OCI-LY7 (cell line): Measurements from ENCODE around the gene DYNLT2. TPM values are rescaled to one million over a fixed set of nuclear protein-coding genes. Genes with fewer than 3 reads are reported as not detected.

Experiments used
- BruUV-seq: library from RNA; stranded (reverse); fragments of 400-500 nt; replicated peaks from 2 replicates; lab custom pipeline; 2021; lab: Mats Ljungman, UMichigan
- CTCF ChIA-PET: fragments of 300-600 bp; sonication (Branson Sonifier 250); formaldehyde crosslinking; loops from one replicate; lab custom pipeline; 2022; ENCODE audit warnings: antibody characterized with exemption; ENCODE audit not compliant: unreplicated experiment; lab: Charles Lee
- POLR2A ChIA-PET: fragments of 300-600 bp; sonication (Branson Sonifier 250); formaldehyde crosslinking; loops from one replicate; lab custom pipeline; 2022; ENCODE audit warnings: antibody characterized with exemption; lab: Charles Lee
- DNase-seq: peaks from one replicate; pipeline ENCODE4 v3.0.0-alpha.2; 2015; ENCODE audit warnings: low spot score
- H2AFZ ChIP-seq: fragments of 200-600 bp; sonication (generic), shearing (Covaris generic); 2 replicates; pipeline ENCODE4 v1.6.1; 2014; ENCODE audit warnings: mild to moderate bottlenecking, antibody characterized with exemption, low read length, moderate library complexity
- H3K27ac ChIP-seq: fragments of 200-600 bp; sonication (generic); 2 replicates; pipeline ENCODE4 v1.5.1; 2014; ENCODE audit warnings: mixed run types, low read depth, mild to moderate bottlenecking, moderate library complexity, low read length, inconsistent platforms; ENCODE audit not compliant: poor library complexity, severe bottlenecking
- H3K36me3 ChIP-seq: fragments of 200-600 bp; sonication (generic); 2 replicates; pipeline ENCODE4 v1.6.1; 2014; ENCODE audit warnings: mild to moderate bottlenecking, antibody characterized with exemption, low read length, moderate library complexity, mixed read lengths; ENCODE audit not compliant: insufficient read depth
- H3K4me1 ChIP-seq: fragments of 200-600 bp; sonication (generic); 2 replicates; pipeline ENCODE4 v1.5.1; 2014; ENCODE audit warnings: mild to moderate bottlenecking, low read length; ENCODE audit not compliant: insufficient read depth, poor library complexity, severe bottlenecking
- H3K4me2 ChIP-seq: fragments of 200-600 bp; sonication (generic); 2 replicates; pipeline ENCODE4 v1.6.1; 2014; ENCODE audit warnings: mild to moderate bottlenecking, low read length
- H3K4me3 ChIP-seq: fragments of 200-600 bp; sonication (generic); 2 replicates; pipeline ENCODE4 v1.5.1; 2014; ENCODE audit warnings: mild to moderate bottlenecking, low read depth, low read length; ENCODE audit not compliant: poor library complexity, severe bottlenecking
- H3K79me2 ChIP-seq: fragments of 200-600 bp; sonication (generic); 2 replicates; pipeline ENCODE4 v1.6.1; 2016; ENCODE audit warnings: low read depth, mild to moderate bottlenecking, low read length, moderate library complexity, mixed read lengths; ENCODE audit not compliant: insufficient read depth
- H3K9me2 ChIP-seq: fragments of 200-600 bp; sonication (generic); 2 replicates; pipeline ENCODE4 v1.6.1; 2016; ENCODE audit warnings: mild to moderate bottlenecking, low read length, mixed read lengths; ENCODE audit not compliant: insufficient read depth
- H3K9me3 ChIP-seq: fragments of 200-600 bp; sonication (generic); 2 replicates; pipeline ENCODE4 v1.6.1; 2014; ENCODE audit warnings: mild to moderate bottlenecking, mixed run types, low read length, mixed read lengths
- H4K20me1 ChIP-seq: fragments of 200-600 bp; sonication (generic); 2 replicates; pipeline ENCODE4 v1.6.1; 2014; ENCODE audit warnings: mild to moderate bottlenecking, antibody characterized with exemption, low read length, moderate library complexity, mixed read lengths; ENCODE audit not compliant: insufficient read depth
- EZH2phosphoT487 ChIP-seq: fragments of 200-600 bp; sonication (generic); IDR thresholded peaks from 2 replicates; pipeline ENCODE4 v1.6.1; 2018; ENCODE audit warnings: low read depth, borderline replicate concordance, mild to moderate bottlenecking, mixed run types, antibody characterized with exemption, low read length, moderate library complexity, mixed read lengths
- intact Hi-C: fragments of 100-400 bp; cut with micrococcal nuclease; formaldehyde crosslinking; loops from one replicate; pipeline ENCODE4 v1.10.0; 2022; ENCODE audit not compliant: unreplicated experiment
- total RNA-seq, 2 experiments: library from RNA; depleted of rRNA in 1 of 2; stranded (reverse); fragments of >200 nt in 1 of 2; shearing (Covaris generic) in 1 of 2; gene quantifications; 2 replicates each; pipeline ENCODE4 v1.2.3, GENCODE V29; 2014 to 2022
- TF ChIP-seq, protein P1 (sequence below): fragments of 200-600 bp; sonication (generic); conservative IDR thresholded peaks from 2 replicates; pipeline ENCODE4 v1.5.1; 2014; ENCODE audit warnings: mild to moderate bottlenecking, antibody characterized with exemption, low read length, moderate library complexity, mixed read lengths

DYNLT2 gene
- total RNA-seq, 2 experiments from 2014 or later, result 6.4 to 7.7 TPM

DNA sequence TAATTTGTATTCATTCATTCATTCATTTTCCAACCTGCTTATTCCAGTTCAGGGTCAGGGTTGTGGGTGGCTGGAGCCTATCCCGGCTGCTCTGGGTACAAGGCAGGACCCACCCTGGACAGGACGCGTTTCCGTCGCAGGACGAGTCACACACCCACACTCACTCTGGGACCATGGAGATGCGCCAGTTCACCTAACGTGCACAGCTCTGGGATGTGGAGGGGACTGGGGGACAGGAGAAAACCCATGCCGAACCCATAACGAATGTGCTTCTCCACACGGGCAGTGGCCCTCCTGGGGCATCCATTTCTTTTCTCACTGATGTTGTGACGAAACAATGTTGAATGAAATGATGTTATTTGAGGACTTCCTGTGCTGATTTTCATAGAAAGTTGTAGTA is 26.5 kb upstream of the DYNLT2 start:
- H3K27ac ChIP-seq, result no peak overlapping the region
- ChIA-PET POLR2A (interaction anchor here (0.7 kb wide), 1 partner anchor 24 kb away, joined by 3 read pairs; no protein-coding TSS in a partner anchor), CTCF (no interaction called here)
- H3K36me3 ChIP-seq, result peaks cover 32% of the 10 kb centered on the region
- H3K4me2 ChIP-seq, result no peak overlapping the region
- intact Hi-C loops, result no loop called here
- no peaks in the 10 kb centered on the region for H3K79me2 ChIP-seq
- no TSS peak for BruUV-seq
- no peak overlapping the region for H3K4me3 ChIP-seq
- no peaks in the 10 kb centered on the region for H4K20me1 ChIP-seq
- H3K4me1 ChIP-seq, result peaks cover 7% of the 10 kb centered on the region
- H2AFZ ChIP-seq, result no peak overlapping the region
- TF ChIP-seq EZH2phosphoT487, result no peak
- TF ChIP-seq, protein P1, sequence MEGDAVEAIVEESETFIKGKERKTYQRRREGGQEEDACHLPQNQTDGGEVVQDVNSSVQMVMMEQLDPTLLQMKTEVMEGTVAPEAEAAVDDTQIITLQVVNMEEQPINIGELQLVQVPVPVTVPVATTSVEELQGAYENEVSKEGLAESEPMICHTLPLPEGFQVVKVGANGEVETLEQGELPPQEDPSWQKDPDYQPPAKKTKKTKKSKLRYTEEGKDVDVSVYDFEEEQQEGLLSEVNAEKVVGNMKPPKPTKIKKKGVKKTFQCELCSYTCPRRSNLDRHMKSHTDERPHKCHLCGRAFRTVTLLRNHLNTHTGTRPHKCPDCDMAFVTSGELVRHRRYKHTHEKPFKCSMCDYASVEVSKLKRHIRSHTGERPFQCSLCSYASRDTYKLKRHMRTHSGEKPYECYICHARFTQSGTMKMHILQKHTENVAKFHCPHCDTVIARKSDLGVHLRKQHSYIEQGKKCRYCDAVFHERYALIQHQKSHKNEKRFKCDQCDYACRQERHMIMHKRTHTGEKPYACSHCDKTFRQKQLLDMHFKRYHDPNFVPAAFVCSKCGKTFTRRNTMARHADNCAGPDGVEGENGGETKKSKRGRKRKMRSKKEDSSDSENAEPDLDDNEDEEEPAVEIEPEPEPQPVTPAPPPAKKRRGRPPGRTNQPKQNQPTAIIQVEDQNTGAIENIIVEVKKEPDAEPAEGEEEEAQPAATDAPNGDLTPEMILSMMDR, result no peak
- no peaks in the 10 kb centered on the region for H3K9me3 ChIP-seq
- DNase-seq, result no peak
- no peaks in the 10 kb centered on the region for H3K9me2 ChIP-seq

- Histone ChIP-seq H4K20me1 (no peaks in the 10 kb centered on the region), H3K4me1 (peaks cover 7% of the 10 kb centered on the region), H3K9me2 (no peaks in the 10 kb centered on the region), H2AFZ (no peak overlapping the region), H3K36me3 (peaks cover 37% of the 10 kb centered on the region), H3K4me2 (no peak overlapping the region), H3K79me2 (no peaks in the 10 kb centered on the region), H3K4me3 (no peak overlapping the region), H3K9me3 (no peaks in the 10 kb centered on the region), H3K27ac (no peak overlapping the region)
- ChIA-PET POLR2A (no interaction called here), CTCF (no interaction called here)
- intact Hi-C loops, result no loop called here
- no peak for TF ChIP-seq EZH2phosphoT487
- no peak for DNase-seq
- BruUV-seq, result no TSS peak
Observed at GRCh38 chr6:169776379-169776778, 25.0 kb upstream of the DYNLT2 start.

DNA sequence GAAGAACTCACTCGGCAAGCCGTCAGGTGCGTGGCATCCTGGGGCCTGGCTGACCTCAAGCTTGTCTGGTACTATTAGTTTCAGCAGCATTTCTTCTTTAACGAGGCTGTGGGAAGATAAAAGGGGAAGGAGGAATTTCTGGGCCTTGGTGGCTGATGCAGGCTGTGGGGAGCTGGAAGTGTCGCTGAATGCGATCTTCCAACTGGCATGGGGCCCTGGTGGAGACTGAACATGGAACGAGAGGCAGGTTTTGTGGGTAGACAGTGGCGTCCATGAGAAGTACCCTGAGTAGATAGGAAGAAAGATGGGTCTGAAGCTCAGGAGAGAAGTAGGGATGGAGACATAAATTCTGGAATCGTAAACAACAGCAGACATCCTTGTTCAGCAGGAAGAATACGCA is 23.9 kb upstream of the DYNLT2 start:
- H3K36me3 ChIP-seq, result peaks cover 38% of the 10 kb centered on the region
- no peaks in the 10 kb centered on the region for H4K20me1 ChIP-seq
- no peak overlapping the region for H3K4me2 ChIP-seq
- H3K27ac ChIP-seq, result no peak overlapping the region
- peaks cover 7% of the 10 kb centered on the region for H3K4me1 ChIP-seq
- TF ChIP-seq, protein P1, result no peak
- no peak for TF ChIP-seq EZH2phosphoT487
- no TSS peak for BruUV-seq
- intact Hi-C loops, result no loop called here
- ChIA-PET CTCF (no interaction called here), POLR2A (interaction anchor here (0.9 kb wide), 1 partner anchor 23 kb away, joined by 3 read pairs; no protein-coding TSS in a partner anchor)
- no peaks in the 10 kb centered on the region for H3K9me2 ChIP-seq
- no peak overlapping the region for H2AFZ ChIP-seq
- no peak overlapping the region for H3K4me3 ChIP-seq
- H3K9me3 ChIP-seq, result no peaks in the 10 kb centered on the region
- no peak for DNase-seq
- H3K79me2 ChIP-seq, result no peaks in the 10 kb centered on the region
